Measurements from ENCODE around the gene AMY1B.
"Not testable (repeated sequence)": the region's sequence is repeated elsewhere in the genome, so short reads cannot be mapped to it uniquely, and the experiment has no call there.

DNA sequence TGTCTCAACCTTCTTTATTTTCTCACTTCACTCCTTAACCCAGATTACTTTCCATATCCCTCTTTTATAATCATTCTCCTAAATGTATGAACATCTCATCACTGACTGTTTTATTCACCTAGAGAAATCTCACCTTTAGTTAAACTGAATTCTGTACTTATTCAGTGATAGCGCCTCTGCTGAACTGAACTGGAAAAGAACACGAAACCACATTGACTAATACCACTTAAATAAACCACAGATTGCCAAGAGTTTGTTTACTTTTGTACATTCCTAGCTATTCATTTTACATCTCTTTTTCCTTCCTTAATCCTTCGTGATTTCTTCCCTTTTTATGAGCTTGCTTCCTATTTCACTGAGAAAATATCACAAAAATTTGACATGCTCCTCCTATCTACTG, 11.7 kb upstream of the AMY1B start:
- TF ChIP-seq, protein P1, sequence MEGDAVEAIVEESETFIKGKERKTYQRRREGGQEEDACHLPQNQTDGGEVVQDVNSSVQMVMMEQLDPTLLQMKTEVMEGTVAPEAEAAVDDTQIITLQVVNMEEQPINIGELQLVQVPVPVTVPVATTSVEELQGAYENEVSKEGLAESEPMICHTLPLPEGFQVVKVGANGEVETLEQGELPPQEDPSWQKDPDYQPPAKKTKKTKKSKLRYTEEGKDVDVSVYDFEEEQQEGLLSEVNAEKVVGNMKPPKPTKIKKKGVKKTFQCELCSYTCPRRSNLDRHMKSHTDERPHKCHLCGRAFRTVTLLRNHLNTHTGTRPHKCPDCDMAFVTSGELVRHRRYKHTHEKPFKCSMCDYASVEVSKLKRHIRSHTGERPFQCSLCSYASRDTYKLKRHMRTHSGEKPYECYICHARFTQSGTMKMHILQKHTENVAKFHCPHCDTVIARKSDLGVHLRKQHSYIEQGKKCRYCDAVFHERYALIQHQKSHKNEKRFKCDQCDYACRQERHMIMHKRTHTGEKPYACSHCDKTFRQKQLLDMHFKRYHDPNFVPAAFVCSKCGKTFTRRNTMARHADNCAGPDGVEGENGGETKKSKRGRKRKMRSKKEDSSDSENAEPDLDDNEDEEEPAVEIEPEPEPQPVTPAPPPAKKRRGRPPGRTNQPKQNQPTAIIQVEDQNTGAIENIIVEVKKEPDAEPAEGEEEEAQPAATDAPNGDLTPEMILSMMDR (IDR thresholded peaks at IDR 0.05), result not testable (repeated sequence)
- not testable (repeated sequence) for TF ChIP-seq POLR2A (IDR thresholded peaks at IDR 0.05)
